Natural killer cell treated with Interleukin-12 subunit alpha and Interleukin-12 subunit beta and Interleukin-15 and Interleukin-18, amount 100 ng/mL, for 72 hours (primary cell): ENCODE results near the gene SSBP2. TPM values are rescaled to one million over a fixed set of nuclear protein-coding genes. Genes with fewer than 3 reads are reported as not detected.
"Not testable (repeated sequence)": the region's sequence is repeated elsewhere in the genome, so short reads cannot be mapped to it uniquely, and the experiment has no call there.

ENCODE experiments used
- ATAC-seq, 2 donors: fragments of 150-1000 bp; cut with Tn5 transposase in 1 of 2; sonication (Bioruptor Pico), chemical (Tn5 transposase) in 1 of 2; 2 replicates each; pipeline ENCODE4 v1.10.0; 2021
- DNase-seq: peaks from one replicate; pipeline ENCODE4 v3.0.0; 2022; ENCODE audit warnings: low spot score
- H3K27ac Mint-ChIP-seq, 2 donors: 1 replicate in 1 of 2; 2 replicates in 1 of 2; pipeline ENCODE4 v1.8.0; 2022; ENCODE audit warnings: mixed read lengths in 2 of 2, mild to moderate bottlenecking in 1 of 2, moderate library complexity in 1 of 2
- H3K27me3 Mint-ChIP-seq, 2 donors: 1 replicate in 1 of 2; 2 replicates in 1 of 2; pipeline ENCODE4 v1.8.0; 2022; ENCODE audit warnings: mixed read lengths in 2 of 2
- H3K36me3 Mint-ChIP-seq: one replicate; pipeline ENCODE4 v1.8.0; 2022; ENCODE audit warnings: mixed read lengths
- H3K4me1 Mint-ChIP-seq, 2 donors: 1 replicate in 1 of 2; 2 replicates in 1 of 2; pipeline ENCODE4 v1.8.0; 2022; ENCODE audit warnings: low read depth in 2 of 2, mixed read lengths in 2 of 2, mild to moderate bottlenecking in 1 of 2
- H3K4me3 Mint-ChIP-seq: one replicate; pipeline ENCODE4 v1.8.0; 2022; ENCODE audit warnings: mixed read lengths
- H3K9me3 Mint-ChIP-seq: 2 replicates; pipeline ENCODE4 v1.8.0; 2022; ENCODE audit warnings: mixed read lengths
- total RNA-seq, 2 donors: library from RNA; stranded (reverse); gene quantifications; one replicate each; pipeline ENCODE4 v1.2.3, GENCODE V29; 2022

Gene SSBP2
- total RNA-seq, 2 donors from 2014 or later, result 9.5 to 11.3 TPM

DNA sequence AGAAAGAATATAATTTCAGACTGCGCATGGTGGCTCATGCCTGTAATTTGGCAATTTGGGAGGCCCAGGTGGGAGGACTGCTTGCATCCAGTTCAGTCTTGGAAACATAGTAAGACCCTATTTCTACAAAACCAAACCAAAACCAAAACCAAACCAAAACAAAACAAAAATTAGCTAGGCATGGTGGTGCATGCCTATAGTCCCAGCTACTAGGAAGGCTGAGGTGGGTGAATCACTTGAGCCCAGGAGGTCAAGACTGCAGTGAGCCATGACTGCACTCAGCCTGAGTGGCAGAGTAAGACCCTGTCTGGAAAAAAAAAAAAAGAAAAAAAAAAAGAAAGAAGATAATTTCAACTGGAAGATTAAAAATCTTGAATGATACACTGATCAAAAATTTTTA lies 220.0 kb downstream of the SSBP2 start:
- DNase-seq (no peak), ATAC-seq (no peak)
- Mint-ChIP-seq H3K4me3 (no peak overlapping the region), H3K4me1 (peaks cover 2 to 8% of the 10 kb centered on the region in 2 donors), H3K9me3 (no peaks in the 10 kb centered on the region), H3K36me3 (no peaks in the 10 kb centered on the region), H3K27ac (no peak overlapping the region), H3K27me3 (no peaks in the 10 kb centered on the region)

DNA sequence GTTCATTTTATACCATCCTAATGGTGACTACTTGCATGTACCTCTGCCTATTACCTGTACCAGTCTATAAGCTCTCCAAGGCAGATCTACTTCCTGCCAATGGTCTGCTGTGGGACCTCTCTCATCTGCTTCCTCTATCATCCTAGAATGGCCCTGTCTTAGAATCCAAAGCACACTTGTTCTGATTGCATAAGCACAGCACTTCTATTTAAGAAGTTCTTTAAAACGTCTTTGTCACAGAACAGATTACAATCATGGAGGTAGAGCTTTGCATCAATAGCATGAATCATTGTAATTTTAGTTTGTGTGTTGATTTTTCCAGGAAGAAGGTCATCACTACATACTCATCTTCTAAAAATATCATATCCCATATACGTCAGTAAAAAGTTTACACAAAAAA lies 225.2 kb downstream of the SSBP2 start:
- ATAC-seq (peak; percentile 53 to 62), DNase-seq (no peak)
- Mint-ChIP-seq H3K4me1 (peaks cover 6 to 8% of the 10 kb centered on the region in 2 donors), H3K4me3 (peak overlapping the region; percentile 28), H3K27ac (peak overlapping the region; percentile 20 to 31), H3K36me3 (no peaks in the 10 kb centered on the region), H3K27me3 (no peaks in the 10 kb centered on the region), H3K9me3 (no peaks in the 10 kb centered on the region)

DNA sequence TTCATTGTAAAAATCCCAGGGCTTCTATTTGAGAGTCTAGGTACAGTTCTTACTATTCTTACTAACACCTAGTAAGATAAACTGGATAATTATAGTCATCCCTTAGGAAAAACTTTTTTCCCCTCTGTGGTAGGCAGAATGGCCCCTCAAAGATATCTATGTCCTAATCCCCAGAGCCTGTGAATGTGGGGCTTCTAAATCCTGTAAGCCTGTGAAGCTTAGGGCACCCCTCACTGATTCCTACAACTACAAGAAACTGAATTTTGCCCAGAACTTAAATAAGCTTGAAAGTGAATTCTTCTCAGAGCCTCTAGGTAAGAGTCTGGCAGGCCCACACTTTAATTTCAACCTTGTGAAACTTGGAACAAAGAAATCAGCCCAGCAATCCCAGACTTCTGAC lies 226.9 kb downstream of the SSBP2 start:
- Mint-ChIP-seq H3K9me3 (no peaks in the 10 kb centered on the region), H3K4me3 (no peak overlapping the region), H3K36me3 (no peaks in the 10 kb centered on the region), H3K4me1 (peaks cover 6 to 8% of the 10 kb centered on the region in 2 donors), H3K27me3 (no peaks in the 10 kb centered on the region), H3K27ac (no peak overlapping the region)
- DNase-seq (no peak), ATAC-seq (no peak)

GRCh38 chr5:81522571-81522970 lies 228.3 kb downstream of the SSBP2 start:
- H3K36me3 Mint-ChIP-seq, result no peaks in the 10 kb centered on the region
- no peak for DNase-seq
- peaks cover 6 to 8% of the 10 kb centered on the region in 2 donors for H3K4me1 Mint-ChIP-seq
- no peak overlapping the region for H3K4me3 Mint-ChIP-seq
- H3K9me3 Mint-ChIP-seq, result no peaks in the 10 kb centered on the region
- no peak for ATAC-seq
- H3K27me3 Mint-ChIP-seq, result no peaks in the 10 kb centered on the region
- no peak overlapping the region for H3K27ac Mint-ChIP-seq

DNA sequence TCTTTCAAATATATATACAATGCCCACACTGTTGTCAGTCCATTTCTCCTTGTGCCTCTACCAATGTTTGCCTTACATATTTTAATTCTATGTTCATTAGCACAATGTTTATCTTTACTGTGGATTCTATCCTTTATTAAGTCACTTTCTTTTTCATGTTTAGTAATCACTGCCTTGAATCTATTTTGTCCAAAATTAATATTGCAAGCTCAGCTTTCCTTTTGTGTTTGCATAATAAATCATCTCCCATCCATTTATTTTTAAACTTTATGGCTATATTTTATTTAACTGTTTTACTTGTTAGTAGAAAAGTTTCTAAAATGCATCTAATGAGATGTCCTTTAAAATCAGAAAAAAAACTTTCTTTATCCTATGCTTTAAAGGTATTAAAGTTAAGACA lies 230.1 kb downstream of the SSBP2 start:
- Mint-ChIP-seq H3K27me3 (no peaks in the 10 kb centered on the region), H3K9me3 (no peaks in the 10 kb centered on the region), H3K4me1 (peaks cover 5 to 8% of the 10 kb centered on the region in 2 donors), H3K36me3 (no peaks in the 10 kb centered on the region), H3K27ac (no peak overlapping the region), H3K4me3 (no peak overlapping the region)
- no peak for DNase-seq
- no peak for ATAC-seq

DNA sequence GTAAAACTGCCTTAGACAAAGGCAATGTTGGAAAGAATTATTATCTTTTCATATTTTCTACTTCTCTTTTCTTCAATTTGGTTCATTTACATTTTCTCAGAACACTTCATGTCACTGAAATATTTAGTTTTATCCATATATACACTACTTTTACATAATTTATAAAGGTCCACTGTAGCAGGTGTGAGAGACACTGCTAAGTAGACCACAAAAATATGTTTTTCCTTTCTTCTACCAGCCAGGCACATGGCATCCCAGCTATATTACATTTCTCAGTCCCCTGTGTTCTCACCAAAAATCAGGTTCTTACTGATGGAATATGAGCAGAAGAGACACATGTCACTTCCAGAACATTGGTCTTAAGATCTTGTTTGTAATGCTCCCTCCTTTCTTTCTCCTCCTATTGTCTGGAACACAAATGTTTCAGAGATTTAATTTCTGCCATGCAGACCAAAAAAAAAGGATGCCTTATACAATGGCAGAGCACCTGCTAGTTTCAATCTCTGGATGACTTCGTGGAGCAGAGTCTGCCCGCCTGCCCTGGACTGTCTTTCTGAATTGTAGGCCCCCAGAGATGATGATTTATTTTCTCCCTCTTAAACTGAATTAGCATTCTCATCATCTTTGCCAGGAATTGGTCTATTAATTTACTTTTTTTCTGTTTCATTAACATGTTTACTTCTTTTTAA lies 231.5 kb downstream of the SSBP2 start:
- H3K4me3 Mint-ChIP-seq, result no peak overlapping the region
- H3K27me3 Mint-ChIP-seq, result no peaks in the 10 kb centered on the region
- H3K36me3 Mint-ChIP-seq, result no peaks in the 10 kb centered on the region
- no peak for DNase-seq
- no peaks in the 10 kb centered on the region for H3K4me1 Mint-ChIP-seq
- no peak overlapping the region for H3K27ac Mint-ChIP-seq
- H3K9me3 Mint-ChIP-seq, result no peaks in the 10 kb centered on the region
- ATAC-seq, result no peak

DNA sequence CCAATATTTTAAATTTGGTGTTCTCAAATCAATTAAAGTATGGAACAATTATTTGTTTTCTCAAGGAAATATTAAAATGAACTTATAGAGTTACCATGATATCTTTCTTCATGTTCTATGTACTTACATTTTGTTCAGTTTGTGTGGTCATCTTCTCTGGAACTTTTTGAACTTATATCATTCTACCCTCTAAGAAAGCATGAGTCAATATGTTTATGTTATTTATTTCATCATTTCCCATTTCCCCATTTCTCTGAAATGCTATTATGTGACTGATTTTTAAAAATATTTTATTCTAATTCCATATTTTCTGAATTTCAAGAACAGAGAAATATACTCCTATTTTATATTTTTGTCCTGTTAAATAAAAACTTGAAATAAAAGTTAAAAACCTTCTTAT lies 233.4 kb downstream of the SSBP2 start:
- Mint-ChIP-seq H3K27ac (no peak overlapping the region), H3K4me3 (no peak overlapping the region), H3K27me3 (no peaks in the 10 kb centered on the region), H3K4me1 (no peaks in the 10 kb centered on the region), H3K9me3 (no peaks in the 10 kb centered on the region), H3K36me3 (no peaks in the 10 kb centered on the region)
- no peak for ATAC-seq
- no peak for DNase-seq

DNA sequence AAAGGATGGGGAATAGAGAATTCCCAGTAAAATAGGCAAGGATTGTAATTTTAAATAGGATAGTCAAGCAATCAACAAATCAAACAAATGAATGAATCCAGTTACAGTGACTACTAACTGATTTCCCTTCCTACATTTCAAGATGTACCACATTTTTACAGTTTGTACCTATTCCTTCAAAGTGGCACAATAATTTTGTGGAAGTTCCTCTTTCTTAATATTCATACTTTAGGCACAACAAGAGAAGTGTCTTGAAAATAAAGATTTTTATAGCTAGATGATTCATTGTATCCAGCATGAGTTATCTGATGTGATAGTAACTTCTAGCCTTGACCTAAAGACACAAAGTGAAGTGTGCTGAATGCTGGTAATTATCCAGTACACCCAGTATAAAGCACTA lies 234.8 kb downstream of the SSBP2 start:
- Mint-ChIP-seq H3K27ac (no peak overlapping the region), H3K4me3 (no peak overlapping the region), H3K9me3 (no peaks in the 10 kb centered on the region), H3K27me3 (no peaks in the 10 kb centered on the region), H3K36me3 (no peaks in the 10 kb centered on the region), H3K4me1 (no peaks in the 10 kb centered on the region)
- DNase-seq (no peak), ATAC-seq (no peak)

DNA sequence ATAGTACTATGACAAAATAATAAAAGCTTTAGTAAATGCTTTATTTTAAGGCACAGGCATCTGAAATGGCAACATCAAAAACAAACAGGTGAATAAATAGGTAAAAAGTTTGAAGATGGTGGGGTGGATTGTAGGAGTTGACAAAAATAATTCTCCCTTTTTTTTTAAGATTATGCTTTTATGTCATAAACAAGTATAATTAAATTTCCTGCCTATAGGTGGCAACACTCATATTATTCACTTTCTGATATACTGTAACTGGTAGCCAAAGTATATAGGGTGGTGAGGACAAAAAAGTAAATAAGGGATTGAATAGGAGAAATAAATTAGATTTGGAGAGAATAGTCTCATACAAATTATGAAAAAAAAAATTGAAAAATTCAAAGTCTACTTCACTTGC lies 236.9 kb downstream of the SSBP2 start:
- Mint-ChIP-seq H3K4me3 (no peak overlapping the region), H3K4me1 (no peaks in the 10 kb centered on the region), H3K27me3 (no peaks in the 10 kb centered on the region), H3K36me3 (no peaks in the 10 kb centered on the region), H3K9me3 (no peaks in the 10 kb centered on the region), H3K27ac (no peak overlapping the region)
- ATAC-seq (no peak), DNase-seq (no peak)

DNA sequence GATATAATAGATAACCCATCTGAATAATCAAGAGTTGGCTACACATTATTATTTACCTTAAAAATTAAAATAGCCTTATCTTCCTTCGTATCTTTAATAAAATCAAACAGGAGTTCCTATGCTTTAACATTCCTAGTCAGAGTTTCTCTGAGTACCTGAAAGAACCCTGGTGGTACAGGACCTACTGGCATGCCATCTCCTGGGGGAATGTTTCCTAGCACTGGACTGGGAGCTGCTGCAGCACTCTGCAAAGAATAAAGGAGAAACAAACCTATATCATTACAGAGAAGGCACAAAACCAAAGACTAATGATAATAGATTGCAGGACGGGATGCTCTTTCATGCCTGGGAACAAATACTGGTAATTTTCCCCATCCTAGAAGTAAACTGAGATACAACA lies 237.4 kb downstream of the SSBP2 start:
- no peak for DNase-seq
- no peak overlapping the region for H3K27ac Mint-ChIP-seq
- H3K4me1 Mint-ChIP-seq, result no peaks in the 10 kb centered on the region
- H3K4me3 Mint-ChIP-seq, result no peak overlapping the region
- no peaks in the 10 kb centered on the region for H3K9me3 Mint-ChIP-seq
- no peaks in the 10 kb centered on the region for H3K36me3 Mint-ChIP-seq
- H3K27me3 Mint-ChIP-seq, result no peaks in the 10 kb centered on the region
- no peak for ATAC-seq

- peak; percentile 79 to 87 for ATAC-seq
- peaks cover 2 to 3% of the 10 kb centered on the region in 2 donors for H3K4me1 Mint-ChIP-seq
- DNase-seq, result no peak
- no peaks in the 10 kb centered on the region for H3K27me3 Mint-ChIP-seq
- H3K27ac Mint-ChIP-seq, result no peak overlapping the region
- no peak overlapping the region for H3K4me3 Mint-ChIP-seq
- no peaks in the 10 kb centered on the region for H3K9me3 Mint-ChIP-seq
- no peaks in the 10 kb centered on the region for H3K36me3 Mint-ChIP-seq
Measured at GRCh38 chr5:81506900-81507588, 243.9 kb downstream of the SSBP2 start.

GRCh38 chr5:81506378-81506777 lies 244.5 kb downstream of the SSBP2 start:
- Mint-ChIP-seq H3K27me3 (no peaks in the 10 kb centered on the region), H3K27ac (peak overlapping the region in 1 of 2 donors; percentile 49), H3K9me3 (no peaks in the 10 kb centered on the region), H3K36me3 (no peaks in the 10 kb centered on the region), H3K4me1 (peaks cover 2 to 3% of the 10 kb centered on the region in 2 donors), H3K4me3 (no peak overlapping the region)
- ATAC-seq, result no peak
- no peak for DNase-seq

- no peaks in the 10 kb centered on the region for H3K27me3 Mint-ChIP-seq
- H3K4me3 Mint-ChIP-seq, result peak overlapping the region; percentile 21
- no peaks in the 10 kb centered on the region for H3K36me3 Mint-ChIP-seq
- DNase-seq (no peak), ATAC-seq (no peak)
- H3K4me1 Mint-ChIP-seq, result peaks cover 2 to 3% of the 10 kb centered on the region in 2 donors
- H3K9me3 Mint-ChIP-seq, result no peaks in the 10 kb centered on the region
- H3K27ac Mint-ChIP-seq, result no peak overlapping the region
Measured at GRCh38 chr5:81505672-81506071, 245.2 kb downstream of the SSBP2 start.

DNA sequence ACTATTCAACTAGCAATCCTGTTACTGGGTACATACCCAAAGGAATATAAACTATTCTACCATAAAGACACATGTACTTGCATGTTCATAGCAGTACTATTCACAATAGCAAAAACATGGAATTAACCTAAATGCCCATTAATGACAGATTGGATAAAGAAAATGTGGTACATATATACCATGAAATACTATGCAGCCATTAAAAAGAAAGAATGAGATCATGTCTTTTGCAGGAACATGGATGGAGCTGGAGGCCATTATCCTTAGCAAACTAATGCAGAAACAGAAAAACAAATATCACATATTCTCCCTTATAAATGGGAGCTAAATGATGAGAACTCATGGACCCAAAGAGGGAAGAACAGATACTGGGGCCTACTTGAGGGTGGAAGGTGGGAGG lies 247.3 kb downstream of the SSBP2 start:
- H3K36me3 Mint-ChIP-seq, H3K27ac Mint-ChIP-seq, H3K4me3 Mint-ChIP-seq, H3K27me3 Mint-ChIP-seq, H3K9me3 Mint-ChIP-seq, DNase-seq, ATAC-seq, H3K4me1 Mint-ChIP-seq: not testable (repeated sequence)
